WTC11 (cell line): ENCODE results near the gene C10orf120.

ENCODE experiments used
- ATF2 ChIP-seq: sonication (generic); formaldehyde crosslinking; IDR thresholded peaks from 2 replicates; pipeline ENCODE4 v1.8.1; 2022; ENCODE audit warnings: low read depth, missing genetic modification reagents, borderline replicate concordance
- CTCF ChIP-seq: fragments of 200-600 bp; IDR thresholded peaks from 2 replicates; pipeline ENCODE4 v1.8.0; 2022; ENCODE audit warnings: antibody characterized with exemption
- FOXK1 ChIP-seq: sonication (generic); formaldehyde crosslinking; IDR thresholded peaks from 2 replicates; pipeline ENCODE4 v1.8.0; 2022; ENCODE audit warnings: mild to moderate bottlenecking, moderate library complexity, missing genetic modification reagents
- HMGXB4 ChIP-seq: sonication (generic); formaldehyde crosslinking; IDR thresholded peaks from 2 replicates; pipeline ENCODE4 v1.8.1; 2023; ENCODE audit warnings: mild to moderate bottlenecking, moderate library complexity, missing genetic modification reagents
- KAT7 ChIP-seq: sonication (generic); formaldehyde crosslinking; IDR thresholded peaks from 2 replicates; pipeline ENCODE4 v1.8.1; 2023; ENCODE audit warnings: missing genetic modification reagents, mild to moderate bottlenecking, borderline replicate concordance
- MAX ChIP-seq: sonication (generic); formaldehyde crosslinking; IDR thresholded peaks from 2 replicates; pipeline ENCODE4 v1.8.0; 2022; ENCODE audit warnings: mild to moderate bottlenecking, missing genetic modification reagents
- NFE2L1 ChIP-seq: sonication (generic); formaldehyde crosslinking; IDR thresholded peaks from 2 replicates; pipeline ENCODE4 v1.8.1; 2023; ENCODE audit warnings: missing genetic modification reagents
- NR2C2 ChIP-seq: sonication (generic); formaldehyde crosslinking; IDR thresholded peaks from 2 replicates; pipeline ENCODE4 v1.8.0; 2022; ENCODE audit warnings: mild to moderate bottlenecking, missing genetic modification reagents
- SP1 ChIP-seq: sonication (generic); formaldehyde crosslinking; conservative IDR thresholded peaks from 2 replicates; pipeline ENCODE4 v1.8.1; 2022; ENCODE audit warnings: missing genetic modification reagents
- USF2 ChIP-seq: sonication (generic); formaldehyde crosslinking; IDR thresholded peaks from 2 replicates; pipeline ENCODE4 v1.8.1; 2023; ENCODE audit warnings: mild to moderate bottlenecking, missing genetic modification reagents, moderate library complexity
- ZBTB43 ChIP-seq: sonication (generic); formaldehyde crosslinking; IDR thresholded peaks from 2 replicates; pipeline ENCODE4 v1.8.1; 2023; ENCODE audit warnings: mild to moderate bottlenecking, missing genetic modification reagents
- ZNF232 ChIP-seq: sonication (generic); formaldehyde crosslinking; IDR thresholded peaks from 2 replicates; pipeline ENCODE4 v1.8.0; 2022; ENCODE audit warnings: mild to moderate bottlenecking, missing genetic modification reagents

GRCh38 chr10:122669842-122670241 is 29.8 kb downstream of the C10orf120 start:
- no peak for TF ChIP-seq USF2
- TF ChIP-seq ZBTB43 (CRISPR knock-in tag): no peak
- TF ChIP-seq CTCF: no peak
- TF ChIP-seq SP1: no peak
- TF ChIP-seq ZNF232 (CRISPR knock-in tag): no peak
- no peak for TF ChIP-seq MAX
- no peak for TF ChIP-seq FOXK1 (CRISPR knock-in tag)
- TF ChIP-seq NFE2L1 (CRISPR knock-in tag): no peak
- no peak for TF ChIP-seq NR2C2 (CRISPR knock-in tag)
- no peak for TF ChIP-seq KAT7 (CRISPR knock-in tag)
- no peak for TF ChIP-seq HMGXB4 (CRISPR knock-in tag)
- TF ChIP-seq ATF2: no peak
